Osteocyte (in vitro differentiated cells): Measurements from ENCODE around the gene HMGCS2. TPM values are rescaled to one million over a fixed set of nuclear protein-coding genes. Genes with fewer than 3 reads are reported as not detected.

Source experiments
- DNase-seq: peaks from one replicate; pipeline ENCODE4 v3.0.0; 2021; ENCODE audit warnings: mixed read lengths; ENCODE audit not compliant: unreplicated experiment; ENCODE audit errors: extremely low spot score
- H3K27ac Mint-ChIP-seq: one replicate; pipeline ENCODE4 v1.8.0; 2021; ENCODE audit warnings: mild to moderate bottlenecking, mixed read lengths; ENCODE audit not compliant: unreplicated experiment
- H3K27me3 Mint-ChIP-seq: one replicate; pipeline ENCODE4 v1.8.0; 2021; ENCODE audit warnings: mixed read lengths; ENCODE audit not compliant: unreplicated experiment
- H3K36me3 Mint-ChIP-seq: one replicate; pipeline ENCODE4 v1.8.0; 2021; ENCODE audit warnings: mixed read lengths; ENCODE audit not compliant: unreplicated experiment
- H3K4me1 Mint-ChIP-seq: one replicate; pipeline ENCODE4 v1.8.0; 2021; ENCODE audit warnings: mixed read lengths; ENCODE audit not compliant: unreplicated experiment
- H3K4me3 Mint-ChIP-seq: one replicate; pipeline ENCODE4 v1.8.0; 2021; ENCODE audit warnings: mild to moderate bottlenecking, moderate library complexity, mixed read lengths; ENCODE audit not compliant: unreplicated experiment
- H3K9me3 Mint-ChIP-seq: one replicate; pipeline ENCODE4 v1.8.0; 2021; ENCODE audit warnings: mixed read lengths; ENCODE audit not compliant: unreplicated experiment
- total RNA-seq: library from RNA; stranded (reverse); gene quantifications from 2 replicates; pipeline ENCODE4 v1.2.1, GENCODE V29; 2021
- TF ChIP-seq, protein P1 (sequence below): fragments of 200-600 bp; sonication (generic); IDR thresholded peaks from 2 replicates; pipeline ENCODE4 v1.5.0; 2021; ENCODE audit warnings: antibody characterized with exemption, mild to moderate bottlenecking, moderate library complexity

Gene HMGCS2
- total RNA-seq, 1 donor from 2014 or later: not detected

DNA sequence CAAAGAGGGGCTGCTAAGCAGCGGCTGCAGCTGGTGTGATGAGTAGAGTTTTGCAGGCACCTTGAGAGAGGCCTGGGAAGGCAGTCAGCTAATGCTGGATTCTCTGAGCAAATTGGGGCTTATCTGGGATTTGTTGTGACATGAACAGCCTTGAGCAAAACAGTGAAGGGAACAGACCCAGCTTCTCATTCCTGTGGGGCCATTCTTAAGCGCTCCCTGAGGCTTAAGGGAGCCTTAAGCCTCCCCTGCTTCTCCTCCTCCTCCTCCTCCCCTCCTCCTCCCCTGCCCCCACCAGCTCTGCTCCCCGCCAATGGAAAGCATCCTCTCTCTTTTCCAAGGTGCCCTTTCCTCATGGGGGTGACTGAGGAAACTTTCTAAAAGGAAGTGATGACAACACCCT is 21.3 kb downstream of the HMGCS2 start:
- TF ChIP-seq, protein P1, sequence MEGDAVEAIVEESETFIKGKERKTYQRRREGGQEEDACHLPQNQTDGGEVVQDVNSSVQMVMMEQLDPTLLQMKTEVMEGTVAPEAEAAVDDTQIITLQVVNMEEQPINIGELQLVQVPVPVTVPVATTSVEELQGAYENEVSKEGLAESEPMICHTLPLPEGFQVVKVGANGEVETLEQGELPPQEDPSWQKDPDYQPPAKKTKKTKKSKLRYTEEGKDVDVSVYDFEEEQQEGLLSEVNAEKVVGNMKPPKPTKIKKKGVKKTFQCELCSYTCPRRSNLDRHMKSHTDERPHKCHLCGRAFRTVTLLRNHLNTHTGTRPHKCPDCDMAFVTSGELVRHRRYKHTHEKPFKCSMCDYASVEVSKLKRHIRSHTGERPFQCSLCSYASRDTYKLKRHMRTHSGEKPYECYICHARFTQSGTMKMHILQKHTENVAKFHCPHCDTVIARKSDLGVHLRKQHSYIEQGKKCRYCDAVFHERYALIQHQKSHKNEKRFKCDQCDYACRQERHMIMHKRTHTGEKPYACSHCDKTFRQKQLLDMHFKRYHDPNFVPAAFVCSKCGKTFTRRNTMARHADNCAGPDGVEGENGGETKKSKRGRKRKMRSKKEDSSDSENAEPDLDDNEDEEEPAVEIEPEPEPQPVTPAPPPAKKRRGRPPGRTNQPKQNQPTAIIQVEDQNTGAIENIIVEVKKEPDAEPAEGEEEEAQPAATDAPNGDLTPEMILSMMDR: no peak
- H3K9me3 Mint-ChIP-seq: no peaks in the 10 kb centered on the region
- DNase-seq: no peak
- peaks cover 2% of the 10 kb centered on the region for H3K4me1 Mint-ChIP-seq
- H3K27ac Mint-ChIP-seq: no peak overlapping the region
- H3K36me3 Mint-ChIP-seq: peaks cover 15% of the 10 kb centered on the region
- H3K4me3 Mint-ChIP-seq: no peak overlapping the region
- peaks cover 19% of the 10 kb centered on the region for H3K27me3 Mint-ChIP-seq

- peaks cover 7% of the 10 kb centered on the region for H3K27me3 Mint-ChIP-seq
- H3K4me1 Mint-ChIP-seq: peaks cover 6% of the 10 kb centered on the region
- TF ChIP-seq, protein P1: no peak
- H3K4me3 Mint-ChIP-seq: no peak overlapping the region
- no peaks in the 10 kb centered on the region for H3K9me3 Mint-ChIP-seq
- no peak overlapping the region for H3K27ac Mint-ChIP-seq
- no peak for DNase-seq
- peaks cover 33% of the 10 kb centered on the region for H3K36me3 Mint-ChIP-seq
Observed at GRCh38 chr1:119745034-119745433, 23.7 kb downstream of the HMGCS2 start.

GRCh38 chr1:119744598-119744942 is 24.1 kb downstream of the HMGCS2 start:
- H3K4me3 Mint-ChIP-seq: no peak overlapping the region
- no peak for DNase-seq
- H3K9me3 Mint-ChIP-seq: no peaks in the 10 kb centered on the region
- TF ChIP-seq, protein P1: no peak
- H3K27ac Mint-ChIP-seq: no peak overlapping the region
- peaks cover 3% of the 10 kb centered on the region for H3K27me3 Mint-ChIP-seq
- H3K4me1 Mint-ChIP-seq: peaks cover 6% of the 10 kb centered on the region
- peaks cover 38% of the 10 kb centered on the region for H3K36me3 Mint-ChIP-seq

DNA sequence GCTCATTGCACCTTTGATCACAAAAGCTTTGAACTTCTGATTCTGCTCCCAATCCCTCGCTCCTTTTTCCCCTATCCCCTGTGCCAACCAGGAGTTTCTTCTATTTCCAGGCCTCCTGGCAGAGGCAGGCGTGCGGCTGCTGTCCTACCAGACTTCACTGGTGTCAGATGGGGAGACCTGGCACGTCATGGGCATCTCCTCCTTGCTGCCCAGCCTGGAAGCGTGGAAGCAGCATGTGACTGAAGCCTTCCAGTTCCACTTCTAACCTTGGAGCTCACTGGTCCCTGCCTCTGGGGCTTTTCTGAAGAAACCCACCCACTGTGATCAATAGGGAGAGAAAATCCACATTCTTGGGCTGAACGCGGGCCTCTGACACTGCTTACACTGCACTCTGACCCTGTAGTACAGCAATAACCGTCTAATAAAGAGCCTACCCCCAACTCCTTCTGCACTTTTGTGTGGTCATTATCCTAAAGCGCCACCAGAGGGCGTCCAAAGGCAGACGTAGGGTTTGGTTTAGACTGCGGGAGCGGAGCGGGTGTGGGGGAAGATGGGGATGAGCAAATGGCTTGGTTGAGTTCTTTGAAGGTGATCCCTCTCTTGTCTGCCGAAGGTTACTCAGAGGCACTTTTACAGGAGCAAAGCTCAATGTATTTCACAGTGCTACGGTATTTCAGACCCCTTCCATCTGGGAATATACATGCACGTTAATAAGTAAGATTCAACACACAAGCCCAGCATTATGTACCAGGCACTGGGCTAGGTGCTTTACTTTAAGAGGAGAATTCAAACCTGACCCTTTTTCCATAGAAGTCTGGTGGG is 24.7 kb downstream of the HMGCS2 start:
- Mint-ChIP-seq H3K27me3 (no peaks in the 10 kb centered on the region), H3K4me3 (no peak overlapping the region), H3K27ac (no peak overlapping the region), H3K4me1 (peaks cover 6% of the 10 kb centered on the region), H3K9me3 (no peaks in the 10 kb centered on the region), H3K36me3 (peaks cover 44% of the 10 kb centered on the region)
- no peak for DNase-seq
- TF ChIP-seq, protein P1: peak; percentile 76

GRCh38 chr1:119743308-119743707 is 25.4 kb downstream of the HMGCS2 start:
- H3K4me3 Mint-ChIP-seq: no peak overlapping the region
- H3K9me3 Mint-ChIP-seq: no peaks in the 10 kb centered on the region
- peaks cover 6% of the 10 kb centered on the region for H3K4me1 Mint-ChIP-seq
- no peak for DNase-seq
- TF ChIP-seq, protein P1: no peak
- peaks cover 49% of the 10 kb centered on the region for H3K36me3 Mint-ChIP-seq
- H3K27ac Mint-ChIP-seq: no peak overlapping the region
- H3K27me3 Mint-ChIP-seq: no peaks in the 10 kb centered on the region
